ENCODE measurements around the gene ZSWIM1.

The ZSWIM1 gene

GRCh38 chr20:45920462-45921336 lies 39.7 kb downstream of the ZSWIM1 start:
- Histone ChIP-seq H3K27me3 (ENCODE audit: insufficient read depth, poor library complexity, severe bottlenecking) (no peaks in the 10 kb centered on the region), H3K27ac (replicated peaks) (no peak overlapping the region), H3K4me3 (replicated peaks; ENCODE audit: insufficient read depth, low read length) (no peak overlapping the region)
- no peak for DNase-seq (ENCODE audit: low read depth in 1 of 2, low spot score in 1 of 2)
- TF ChIP-seq REST (IDR thresholded peaks at IDR 0.05; ENCODE audit: insufficient replicate concordance, low read depth) = no peak
- TF ChIP-seq SPI1 (IDR thresholded peaks at IDR 0.05; ENCODE audit: borderline replicate concordance, low read depth) = peak; percentile 65

- H3K4me3 ChIP-seq (replicated peaks; ENCODE audit: insufficient read depth, low read length) = no peak overlapping the region
- TF ChIP-seq REST (IDR thresholded peaks at IDR 0.05; ENCODE audit: insufficient replicate concordance, low read depth) = no peak
- TF ChIP-seq GABPA (IDR thresholded peaks at IDR 0.05; ENCODE audit: low read depth) = no peak
- TF ChIP-seq CTCF (IDR thresholded peaks at IDR 0.05; ENCODE audit: insufficient read depth, low read length) = no peak
- no peak for TF ChIP-seq SPI1 (IDR thresholded peaks at IDR 0.05; ENCODE audit: borderline replicate concordance, low read depth)
- TF ChIP-seq POLR2AphosphoS5 (IDR thresholded peaks at IDR 0.05; ENCODE audit: low read depth) = no peak
- H3K27ac ChIP-seq (replicated peaks) = no peak overlapping the region
- no peaks in the 10 kb centered on the region for H3K27me3 ChIP-seq (ENCODE audit: insufficient read depth, poor library complexity, severe bottlenecking)
- no peak for DNase-seq (ENCODE audit: low read depth in 1 of 2, low spot score in 1 of 2)
These were observed 40.5 kb downstream of the ZSWIM1 start for GRCh38 chr20:45921337-45922189.

- TF ChIP-seq SPI1 (IDR thresholded peaks at IDR 0.05; ENCODE audit: borderline replicate concordance, low read depth) (no peak), POLR2AphosphoS5 (IDR thresholded peaks at IDR 0.05; ENCODE audit: low read depth) (no peak), GABPA (IDR thresholded peaks at IDR 0.05; ENCODE audit: low read depth) (no peak), REST (IDR thresholded peaks at IDR 0.05; ENCODE audit: insufficient replicate concordance, low read depth) (no peak), CTCF (IDR thresholded peaks at IDR 0.05; ENCODE audit: insufficient read depth, low read length) (no peak)
- Histone ChIP-seq H3K27ac (replicated peaks) (no peak overlapping the region), H3K4me3 (replicated peaks; ENCODE audit: insufficient read depth, low read length) (no peak overlapping the region), H3K27me3 (ENCODE audit: insufficient read depth, poor library complexity, severe bottlenecking) (no peaks in the 10 kb centered on the region)
- DNase-seq (ENCODE audit: low read depth in 1 of 2, low spot score in 1 of 2) = no peak
These were observed 43.6 kb downstream of the ZSWIM1 start for GRCh38 chr20:45924391-45925261.

Measured in HL-60 (cell line).